GM18951 (cell line): ENCODE measurements around the gene CCND1.

Source experiments
- POLR2A ChIP-seq: IDR thresholded peaks from 4 replicates; pipeline ENCODE4 v1.6.1; 2011; ENCODE audit warnings: mild to moderate bottlenecking; ENCODE audit not compliant: insufficient read length, insufficient read depth; ENCODE audit errors: extremely low read depth
- in situ Hi-C: fragments of 300-500 bp; cut with MboI; formaldehyde crosslinking; loops from one replicate; pipeline ENCODE4 v1.12.0; 2022; ENCODE audit warnings: low sequenced_read_pairs, mixed read lengths, inconsistent platforms; ENCODE audit not compliant: unreplicated experiment

CCND1 gene

GRCh38 chr11:69689484-69690319 is 48.7 kb downstream of the CCND1 start:
- no peak for TF ChIP-seq POLR2A
- in situ Hi-C loops, result loop anchor here (25.0 kb wide), 1 partner anchor 498 kb away; no protein-coding TSS in a partner anchor

DNA sequence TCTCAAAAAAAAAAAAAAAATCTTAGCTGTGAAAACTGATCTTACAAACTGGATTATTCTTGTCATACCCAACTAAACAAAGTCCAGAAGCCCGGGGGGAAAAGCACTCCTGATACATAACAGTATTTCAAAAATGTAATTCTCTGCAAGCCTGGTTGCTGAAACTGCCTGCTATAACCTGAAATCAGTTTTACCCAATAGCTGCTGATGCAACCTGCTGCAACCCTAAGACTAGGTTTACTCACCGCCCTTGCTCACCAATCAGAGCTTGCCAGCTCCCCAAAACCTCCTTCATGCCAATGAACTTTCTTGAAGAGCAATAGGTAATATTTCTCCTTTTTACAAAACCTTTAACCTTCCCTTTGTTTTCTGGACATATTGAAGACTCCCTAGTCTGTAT is 50.5 kb downstream of the CCND1 start:
- TF ChIP-seq POLR2A, result no peak
- in situ Hi-C loops, result loop anchor here (25.0 kb wide), 1 partner anchor 496 kb away; no protein-coding TSS in a partner anchor

DNA sequence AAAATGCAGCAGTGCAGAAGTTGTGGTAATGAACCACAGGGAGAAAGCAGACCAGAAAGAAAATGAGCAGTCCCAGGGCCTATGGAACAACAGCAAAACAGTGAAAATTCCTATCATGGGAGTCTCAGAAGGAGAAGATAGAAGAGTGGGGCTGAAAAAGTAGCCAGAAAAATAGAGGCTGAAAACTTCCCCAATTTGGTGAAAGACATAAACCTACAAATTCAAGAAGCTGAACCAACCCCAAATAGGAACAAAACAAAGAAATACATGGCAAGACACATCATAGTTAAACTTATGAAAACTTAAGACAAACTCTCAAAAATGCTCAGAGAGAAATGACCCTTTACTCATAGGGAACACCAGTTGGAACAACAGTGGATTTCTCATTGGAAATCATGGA is 51.5 kb downstream of the CCND1 start:
- no peak for TF ChIP-seq POLR2A
- in situ Hi-C loops, result loop anchor here (25.0 kb wide), 1 partner anchor 495 kb away; no protein-coding TSS in a partner anchor

DNA sequence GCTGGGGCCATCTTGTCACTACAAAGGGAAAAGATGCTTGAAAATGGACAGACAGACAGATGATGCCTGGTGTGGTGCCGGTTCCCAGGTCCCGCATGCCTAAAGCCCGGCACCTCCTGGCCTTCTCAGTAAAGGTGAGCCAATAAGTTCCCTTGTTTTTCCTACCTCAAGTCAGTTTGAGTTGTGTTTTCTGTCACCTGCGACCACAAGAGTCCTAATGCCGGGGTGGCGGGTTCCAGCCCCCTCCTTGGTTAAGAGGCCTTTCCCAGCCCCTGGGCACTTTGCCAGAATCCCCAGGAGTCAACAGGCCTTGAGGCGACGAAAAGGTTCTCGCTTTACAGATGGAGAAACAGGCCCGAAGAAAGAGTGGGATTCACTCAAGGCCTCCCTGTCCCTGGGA is 53.8 kb downstream of the CCND1 start:
- TF ChIP-seq POLR2A, result no peak
- in situ Hi-C loops, result loop anchor here (25.0 kb wide), 1 partner anchor 493 kb away; no protein-coding TSS in a partner anchor

DNA sequence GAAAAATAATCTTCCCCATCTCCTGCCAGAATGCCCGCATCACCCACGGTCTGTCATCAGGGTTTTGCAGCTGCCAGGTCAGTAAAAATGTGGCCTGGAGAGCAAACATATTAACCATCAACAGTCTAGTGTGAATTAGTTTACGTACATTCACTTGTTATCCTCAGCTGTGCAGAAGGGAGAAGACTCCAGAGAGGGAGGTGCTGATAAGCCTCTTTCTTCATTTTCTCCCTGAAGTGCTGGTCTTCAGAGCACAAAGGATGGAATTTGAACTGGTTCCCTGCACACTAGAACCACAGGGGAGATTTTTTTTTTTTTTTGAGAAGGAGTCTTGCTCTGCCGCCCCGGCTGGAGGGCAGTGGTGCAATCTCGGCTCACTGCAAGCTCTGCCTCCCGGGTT is 54.6 kb downstream of the CCND1 start:
- TF ChIP-seq POLR2A, result no peak
- in situ Hi-C loops, result loop anchor here (25.0 kb wide), 1 partner anchor 492 kb away; no protein-coding TSS in a partner anchor

GRCh38 chr11:69695995-69696394 is 55.0 kb downstream of the CCND1 start:
- in situ Hi-C loops, result loop anchor here (25.0 kb wide), 1 partner anchor 491 kb away; no protein-coding TSS in a partner anchor

- in situ Hi-C loops, result loop anchor here (25.0 kb wide), 1 partner anchor 490 kb away; no protein-coding TSS in a partner anchor
- no peak for TF ChIP-seq POLR2A
Observed at GRCh38 chr11:69696749-69697468, 56.0 kb downstream of the CCND1 start.

DNA sequence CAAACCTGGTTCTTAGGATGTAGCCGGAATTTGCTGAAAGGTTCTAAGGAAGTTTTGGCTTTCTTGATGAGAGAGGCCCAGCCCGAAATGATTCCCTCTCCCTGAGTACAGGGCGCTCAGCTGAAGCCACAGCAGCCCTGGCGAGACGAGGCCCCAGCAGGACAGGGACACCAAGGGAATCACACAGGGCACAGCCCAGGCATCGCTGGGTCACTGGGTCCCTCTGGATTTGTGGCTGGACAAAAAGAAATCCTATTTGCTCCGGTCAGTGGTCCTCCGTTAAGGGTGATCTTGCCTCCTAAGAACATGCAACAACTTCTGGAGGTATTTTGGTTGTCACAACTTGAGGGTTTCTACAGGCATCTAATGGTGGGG is 56.5 kb downstream of the CCND1 start:
- in situ Hi-C loops, result loop anchor here (25.0 kb wide), 1 partner anchor 490 kb away; no protein-coding TSS in a partner anchor
- TF ChIP-seq POLR2A, result no peak

GRCh38 chr11:69697861-69698260 is 56.9 kb downstream of the CCND1 start:
- in situ Hi-C loops, result loop anchor here (25.0 kb wide), 1 partner anchor 489 kb away; no protein-coding TSS in a partner anchor
- TF ChIP-seq POLR2A, result no peak

DNA sequence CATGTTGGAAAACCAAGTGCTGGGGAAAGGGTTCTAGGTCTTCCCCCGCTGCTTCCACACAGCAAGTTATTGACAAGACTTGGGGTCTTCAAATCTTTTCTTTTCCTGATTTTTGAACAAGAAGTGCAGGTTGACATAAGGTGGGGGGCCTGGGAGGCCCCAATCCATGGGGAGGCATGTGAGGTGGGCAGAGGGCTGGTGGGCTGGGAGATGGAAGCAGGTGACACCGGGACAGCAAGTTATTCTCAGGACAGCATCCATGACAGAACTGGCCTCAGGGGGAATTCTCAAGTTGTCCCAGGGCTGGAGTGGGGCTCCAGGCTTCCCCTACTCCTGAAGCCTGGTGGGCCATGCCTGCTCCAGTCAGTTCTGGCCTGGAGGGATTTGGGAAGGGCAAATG is 57.4 kb downstream of the CCND1 start:
- in situ Hi-C loops, result loop anchor here (25.0 kb wide), 1 partner anchor 489 kb away; no protein-coding TSS in a partner anchor
- TF ChIP-seq POLR2A, result no peak

- in situ Hi-C loops, result loop anchor here (25.0 kb wide), 1 partner anchor 488 kb away; no protein-coding TSS in a partner anchor
- TF ChIP-seq POLR2A, result no peak
Observed at GRCh38 chr11:69699213-69699612, 58.3 kb downstream of the CCND1 start.

- in situ Hi-C loops, result no loop called here
- TF ChIP-seq POLR2A, result no peak
Observed at GRCh38 chr11:69700278-69701140, 59.6 kb downstream of the CCND1 start.
